Mucosa of stomach (tissue), 1 donor: ENCODE data around the gene TOE1.
"Not testable (repeated sequence)": the region's sequence is repeated elsewhere in the genome, so short reads cannot be mapped to it uniquely, and the experiment has no call there.

Source experiments
- H3K27me3 ChIP-seq: one replicate; pipeline ENCODE4 v1.7.0; 2013; ENCODE audit warnings: mild to moderate bottlenecking, low read length; ENCODE audit not compliant: control insufficient read depth, insufficient read depth
- H3K36me3 ChIP-seq: one replicate; pipeline ENCODE4 v1.7.0; 2013; ENCODE audit warnings: low read length; ENCODE audit not compliant: control insufficient read depth, insufficient read depth
- H3K4me1 ChIP-seq: one replicate; pipeline ENCODE4 v1.7.0; 2013; ENCODE audit warnings: mild to moderate bottlenecking, low read length; ENCODE audit not compliant: control insufficient read depth, insufficient read depth
- H3K4me3 ChIP-seq: one replicate; pipeline ENCODE4 v1.7.0; 2013; ENCODE audit warnings: low read length
- H3K9ac ChIP-seq: one replicate; pipeline ENCODE4 v1.7.0; 2013; ENCODE audit warnings: mild to moderate bottlenecking, low read length, moderate library complexity
- H3K9me3 ChIP-seq: one replicate; pipeline ENCODE4 v1.7.0; 2013; ENCODE audit warnings: mild to moderate bottlenecking, low read length, moderate library complexity; ENCODE audit not compliant: control insufficient read depth
- donor health status: Pancreatic carcinoma.

The TOE1 gene

DNA sequence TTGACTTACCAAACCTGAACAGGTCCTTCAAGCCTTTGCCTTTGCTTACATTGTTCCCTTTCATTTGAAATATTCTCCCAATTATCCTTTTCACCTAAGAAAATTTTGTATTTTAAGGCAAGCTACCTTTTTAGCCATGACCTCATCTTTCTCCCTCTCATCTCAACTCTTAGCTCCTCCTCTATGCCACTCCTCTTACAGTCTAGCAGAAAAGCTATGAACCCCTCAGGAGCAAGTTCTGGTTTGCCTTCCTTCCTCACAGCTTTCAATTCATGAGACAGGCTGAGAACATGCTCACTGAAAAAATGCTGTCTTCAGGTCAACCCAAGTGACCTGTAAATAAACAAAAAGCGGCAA is 8.6 kb downstream of the TOE1 start:
- H3K4me3 ChIP-seq, result no peak overlapping the region
- no peaks in the 10 kb centered on the region for H3K9me3 ChIP-seq
- no peaks in the 10 kb centered on the region for H3K4me1 ChIP-seq
- H3K9ac ChIP-seq, result no peak overlapping the region
- no peaks in the 10 kb centered on the region for H3K36me3 ChIP-seq
- no peaks in the 10 kb centered on the region for H3K27me3 ChIP-seq

DNA sequence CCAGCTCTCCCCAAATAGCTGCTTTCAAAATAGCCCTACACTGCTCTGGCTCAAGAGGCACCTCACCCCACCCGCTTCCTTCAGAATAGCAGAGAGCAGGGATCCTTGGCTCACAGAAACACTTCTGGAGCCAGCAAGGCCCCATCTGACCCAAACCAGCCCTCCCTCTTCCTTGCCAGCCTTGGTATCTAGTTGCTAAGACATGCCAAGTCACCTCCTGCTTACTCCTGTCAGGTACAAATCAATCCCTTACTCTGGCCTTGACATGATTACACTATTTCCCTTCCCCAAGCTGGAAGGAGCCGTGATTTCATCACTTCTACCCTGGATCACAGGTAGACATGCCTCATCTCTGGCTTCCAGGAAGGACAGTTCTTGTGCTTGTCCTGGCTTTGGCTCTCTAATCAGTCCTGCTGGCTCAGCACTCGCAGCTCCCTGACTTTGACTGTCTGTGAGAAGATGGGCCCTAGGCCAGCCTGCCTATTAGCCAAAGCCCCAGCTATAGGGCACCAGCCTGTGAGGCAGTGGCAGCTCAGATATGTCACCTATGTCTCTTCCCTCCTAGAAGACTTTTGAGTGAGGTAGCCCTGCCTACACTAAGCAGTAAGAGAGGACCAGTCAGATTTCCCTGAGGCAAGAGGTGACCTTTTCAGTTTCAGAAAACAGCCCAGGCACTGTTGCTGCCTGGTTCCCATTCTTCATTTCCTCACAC is 9.2 kb downstream of the TOE1 start:
- no peak overlapping the region for H3K9ac ChIP-seq

DNA sequence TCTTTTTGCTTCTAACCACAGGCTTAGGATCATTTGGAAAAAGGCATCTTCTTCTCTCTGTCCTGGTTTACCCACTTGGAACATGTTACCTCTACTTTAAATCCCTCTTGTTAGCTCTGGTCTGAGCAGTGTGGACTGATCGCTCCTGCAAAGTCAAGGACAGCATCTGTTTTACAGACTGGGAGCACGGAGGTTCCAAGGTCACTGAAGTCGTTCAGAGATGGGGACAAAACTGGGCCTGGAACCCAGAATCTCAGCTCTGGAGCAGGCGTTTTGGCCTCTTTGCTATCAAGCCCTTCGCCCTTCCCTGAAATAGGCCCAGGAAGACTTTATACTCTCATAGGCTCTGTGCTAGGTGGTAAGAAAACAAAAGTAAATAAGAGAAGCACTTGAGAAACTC is 11.5 kb downstream of the TOE1 start:
- Histone ChIP-seq H3K27me3 (no peaks in the 10 kb centered on the region), H3K9me3 (no peaks in the 10 kb centered on the region), H3K9ac (no peak overlapping the region), H3K4me3 (no peak overlapping the region), H3K4me1 (no peaks in the 10 kb centered on the region), H3K36me3 (no peaks in the 10 kb centered on the region)

More for the DNA sequence above, 9.2 kb downstream of the TOE1 start:
- Histone ChIP-seq H3K4me3 (no peak overlapping the region), H3K27me3 (no peaks in the 10 kb centered on the region), H3K4me1 (no peaks in the 10 kb centered on the region), H3K36me3 (no peaks in the 10 kb centered on the region), H3K9me3 (no peaks in the 10 kb centered on the region)

GRCh38 chr1:45353685-45354084 is 13.7 kb downstream of the TOE1 start:
- Histone ChIP-seq H3K4me1 (no peaks in the 10 kb centered on the region), H3K9me3 (no peaks in the 10 kb centered on the region), H3K4me3 (no peak overlapping the region), H3K27me3 (no peaks in the 10 kb centered on the region), H3K36me3 (no peaks in the 10 kb centered on the region), H3K9ac (no peak overlapping the region)

DNA sequence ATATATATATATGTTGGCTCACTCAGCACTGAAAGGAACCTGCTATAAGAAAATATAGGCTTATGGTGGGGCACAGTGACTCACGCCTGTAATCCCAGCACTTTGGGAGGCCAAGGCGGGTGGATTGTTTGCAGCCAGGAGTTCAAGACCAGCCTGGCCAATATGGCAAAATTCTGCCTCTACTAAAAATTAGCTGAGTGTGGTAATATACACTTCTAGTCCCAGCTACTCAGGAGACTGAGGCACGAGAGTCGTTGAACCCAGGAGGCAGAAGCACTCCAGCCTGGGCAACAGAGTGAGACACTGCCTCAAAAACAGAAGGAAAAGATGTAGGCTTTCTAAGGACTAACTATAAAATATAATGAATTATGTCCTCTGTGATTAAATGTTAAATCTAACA is 14.9 kb downstream of the TOE1 start:
- Histone ChIP-seq H3K36me3 (no peaks in the 10 kb centered on the region), H3K9ac (no peak overlapping the region), H3K4me3 (no peak overlapping the region), H3K9me3 (no peaks in the 10 kb centered on the region), H3K4me1 (no peaks in the 10 kb centered on the region), H3K27me3 (no peaks in the 10 kb centered on the region)

DNA sequence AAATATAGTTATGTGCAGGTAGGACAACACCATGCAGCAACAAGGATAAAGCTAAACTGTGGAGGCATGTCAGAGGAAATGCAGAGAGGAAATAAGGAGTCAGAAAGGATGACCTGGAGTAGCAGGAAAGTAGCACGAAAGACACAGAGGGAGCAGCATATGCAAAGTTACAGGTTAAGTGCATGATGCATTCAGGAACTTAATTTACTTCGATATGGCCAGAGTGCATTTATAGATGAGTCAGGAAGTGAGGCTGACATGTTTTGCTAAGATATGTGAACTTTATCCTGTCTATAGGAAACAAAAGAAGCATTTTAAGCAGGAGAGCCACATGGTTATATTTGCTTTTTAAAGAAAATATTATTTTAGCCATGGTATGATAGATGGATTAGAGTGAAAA is 15.7 kb downstream of the TOE1 start:
- Histone ChIP-seq H3K36me3 (no peaks in the 10 kb centered on the region), H3K4me1 (no peaks in the 10 kb centered on the region), H3K4me3 (no peak overlapping the region), H3K9me3 (no peaks in the 10 kb centered on the region), H3K9ac (no peak overlapping the region), H3K27me3 (no peaks in the 10 kb centered on the region)

DNA sequence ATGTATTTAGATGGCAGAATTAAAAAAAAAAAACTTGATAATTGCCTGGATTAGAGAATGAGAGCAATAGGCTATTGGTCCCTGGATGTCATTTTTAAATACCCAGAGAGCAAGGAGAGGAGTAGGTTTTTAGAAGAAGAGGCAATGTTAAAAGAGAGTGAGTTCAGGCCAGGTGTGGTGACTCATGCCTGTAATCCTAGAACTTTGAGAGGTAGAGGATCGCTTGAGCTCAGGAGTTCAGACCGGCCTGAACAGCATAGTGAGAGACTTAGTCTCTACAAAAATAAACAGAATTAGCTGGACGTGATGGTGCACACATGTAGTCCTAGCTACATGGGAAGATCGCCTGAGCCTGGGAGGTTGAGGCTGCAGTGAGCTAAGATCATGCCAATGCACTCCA is 16.2 kb downstream of the TOE1 start:
- Histone ChIP-seq H3K9me3 (no peaks in the 10 kb centered on the region), H3K27me3 (no peaks in the 10 kb centered on the region), H3K36me3 (no peaks in the 10 kb centered on the region), H3K4me3 (no peak overlapping the region), H3K9ac (no peak overlapping the region), H3K4me1 (no peaks in the 10 kb centered on the region)

DNA sequence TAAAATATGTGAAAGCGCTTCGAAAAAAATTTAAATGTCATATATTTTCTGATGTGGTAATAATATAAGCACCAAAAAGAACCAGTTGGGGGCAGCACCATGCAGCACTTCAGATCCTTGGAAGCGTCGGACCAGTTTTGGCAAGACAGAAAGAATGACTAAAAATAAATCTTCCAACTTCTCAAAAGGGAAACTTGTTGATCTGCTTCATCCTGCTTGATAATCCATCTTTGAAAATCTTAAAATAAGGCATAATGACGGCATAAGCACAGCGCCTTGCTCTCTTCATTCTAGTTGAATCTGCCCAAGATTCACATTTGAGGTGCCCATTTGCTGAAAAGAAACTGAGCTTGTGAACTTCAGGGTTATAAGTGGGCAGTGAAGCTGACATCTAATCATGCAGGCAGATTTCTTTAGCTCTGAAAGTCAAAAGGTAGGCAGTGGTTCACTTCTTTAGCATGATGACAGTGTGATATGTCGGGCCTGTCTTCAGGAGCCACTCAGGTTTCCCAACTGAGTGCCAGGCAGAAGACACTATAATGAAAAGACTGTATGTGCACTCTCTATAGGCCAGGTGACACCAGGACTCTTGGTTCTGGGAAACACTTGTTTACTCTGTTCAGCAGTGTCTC is 20.0 kb downstream of the TOE1 start:
- no peak overlapping the region for H3K4me3 ChIP-seq
- H3K27me3 ChIP-seq, result no peaks in the 10 kb centered on the region
- no peaks in the 10 kb centered on the region for H3K36me3 ChIP-seq
- H3K4me1 ChIP-seq, result no peaks in the 10 kb centered on the region
- no peak overlapping the region for H3K9ac ChIP-seq
- no peaks in the 10 kb centered on the region for H3K9me3 ChIP-seq

GRCh38 chr1:45360981-45361380 is 21.0 kb downstream of the TOE1 start:
- H3K9me3 ChIP-seq, H3K9ac ChIP-seq, H3K27me3 ChIP-seq, H3K4me1 ChIP-seq, H3K4me3 ChIP-seq, H3K36me3 ChIP-seq: not testable (repeated sequence)

DNA sequence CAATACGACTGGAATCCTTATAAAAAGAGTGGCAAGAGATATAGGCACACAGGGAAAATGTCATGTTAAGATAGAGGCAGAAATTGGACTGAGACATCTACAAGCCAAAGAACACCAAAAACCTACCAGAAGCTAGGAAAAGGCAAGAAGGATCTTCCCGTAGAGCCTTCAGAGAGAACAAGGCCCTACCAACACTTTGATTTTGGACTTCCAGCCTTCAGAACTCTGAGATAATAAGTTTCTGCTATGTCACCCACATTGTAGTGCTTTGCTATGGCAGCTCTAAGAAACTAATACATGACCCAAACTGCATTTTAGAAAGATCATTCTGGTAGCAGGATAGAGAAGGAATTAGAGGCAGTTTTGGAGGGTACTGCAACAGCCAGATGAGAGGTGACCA is 24.3 kb downstream of the TOE1 start:
- Histone ChIP-seq H3K4me3 (no peak overlapping the region), H3K9me3 (no peaks in the 10 kb centered on the region)

GRCh38 chr1:45365051-45365450 is 25.1 kb downstream of the TOE1 start:
- no peaks in the 10 kb centered on the region for H3K9me3 ChIP-seq
- no peak overlapping the region for H3K4me3 ChIP-seq
- no peaks in the 10 kb centered on the region for H3K4me1 ChIP-seq
- H3K27me3 ChIP-seq, result no peaks in the 10 kb centered on the region
- no peak overlapping the region for H3K9ac ChIP-seq
- no peaks in the 10 kb centered on the region for H3K36me3 ChIP-seq

More for the DNA sequence above, 24.3 kb downstream of the TOE1 start:
- Histone ChIP-seq H3K36me3 (no peaks in the 10 kb centered on the region), H3K9ac (no peak overlapping the region), H3K4me1 (no peaks in the 10 kb centered on the region), H3K27me3 (no peaks in the 10 kb centered on the region)

- Histone ChIP-seq H3K4me3 (no peak overlapping the region), H3K9ac (no peak overlapping the region), H3K4me1 (no peaks in the 10 kb centered on the region), H3K36me3 (no peaks in the 10 kb centered on the region), H3K9me3 (no peaks in the 10 kb centered on the region), H3K27me3 (no peaks in the 10 kb centered on the region)
Observed at GRCh38 chr1:45370575-45370974, 30.6 kb downstream of the TOE1 start.

- Histone ChIP-seq H3K9me3 (no peaks in the 10 kb centered on the region), H3K36me3 (no peaks in the 10 kb centered on the region), H3K4me3 (no peak overlapping the region), H3K27me3 (no peaks in the 10 kb centered on the region), H3K9ac (no peak overlapping the region), H3K4me1 (no peaks in the 10 kb centered on the region)
Observed at GRCh38 chr1:45373573-45373972, 33.6 kb downstream of the TOE1 start.
